ENCODE data around the gene ACIN1.
"Not testable (repeated sequence)": the region's sequence is repeated elsewhere in the genome, so short reads cannot be mapped to it uniquely, and the experiment has no call there.

- not testable (repeated sequence) for TF ChIP-seq POLR2A, CTCF, POLR2AphosphoS5, EP300 (IDR thresholded peaks at IDR 0.05)
Observed at GRCh38 chr14:23107620-23108019, 12.7 kb upstream of the ACIN1 start.
